ENCODE measurements around the gene CPD.

GRCh38 chr17:30405161-30405560 is 26.4 kb downstream of the CPD start:
- TF ChIP-seq EZH2 (IDR thresholded peaks at IDR 0.05) (no peak), POLR2AphosphoS5 (IDR thresholded peaks at IDR 0.05; ENCODE audit: borderline replicate concordance, low read depth, low read length) (no peak)

Data from SK-N-MC (cell line).